HepG2 (cell line): Measurements from ENCODE around the gene SMARCAD1.

Source experiments
- CTCF ChIP-seq: sonication (generic); formaldehyde crosslinking; IDR thresholded peaks from 2 replicates; pipeline ENCODE4 v1.5.0; 2020; ENCODE audit warnings: mild to moderate bottlenecking, missing genetic modification reagents, moderate library complexity
- ETS1 ChIP-seq: sonication (generic); formaldehyde crosslinking; IDR thresholded peaks from 2 replicates; pipeline ENCODE4 v1.4.0; 2020; ENCODE audit warnings: missing genetic modification reagents
- FOXP4 ChIP-seq: sonication (generic); formaldehyde crosslinking; IDR thresholded peaks from 2 replicates; pipeline ENCODE4 v1.4.0; 2020; ENCODE audit warnings: missing genetic modification reagents
- KDM6A ChIP-seq: IDR thresholded peaks from 2 replicates; pipeline ENCODE4 v1.6.1; 2016; ENCODE audit warnings: low read depth
- MXI1 ChIP-seq: IDR thresholded peaks from 3 replicates; pipeline ENCODE4 v1.6.1; 2012; ENCODE audit warnings: low read depth, low read length, inconsistent platforms, borderline replicate concordance
- MZF1 ChIP-seq: sonication (generic); formaldehyde crosslinking; IDR thresholded peaks from 2 replicates; pipeline ENCODE4 v1.8.1; 2023; ENCODE audit warnings: mild to moderate bottlenecking, missing genetic modification reagents, borderline replicate concordance
- POLR2A ChIP-seq, 2 experiments: IDR thresholded peaks; 2 replicates each; pipeline ENCODE4 v1.6.1; 2011; ENCODE audit warnings: low read depth in 2 of 2, low read length in 2 of 2, mild to moderate bottlenecking in 1 of 2, moderate library complexity in 1 of 2; ENCODE audit not compliant: insufficient read depth in 1 of 2
- SMARCC2 ChIP-seq: fragments of 450-650 bp; IDR thresholded peaks from 2 replicates; pipeline ENCODE4 v1.6.1; 2017; ENCODE audit warnings: antibody characterized with exemption, mild to moderate bottlenecking
- SMC3 ChIP-seq: IDR thresholded peaks from 2 replicates; pipeline ENCODE4 v1.6.1; 2011; ENCODE audit warnings: low read length, improper control_type of control experiment
- TF ChIP-seq, protein P1 (sequence below), 2 experiments: IDR thresholded peaks; 2 replicates each; pipeline ENCODE4 v1.6.1; 2011 to 2012; ENCODE audit warnings: low read length in 2 of 2, borderline replicate concordance in 1 of 2, low read depth in 1 of 2, mild to moderate bottlenecking in 1 of 2, moderate library complexity in 1 of 2
- TF ChIP-seq, protein P2 (sequence below): IDR thresholded peaks from 2 replicates; pipeline ENCODE4 v1.6.1; 2016; ENCODE audit warnings: missing compliant biosample characterization, missing genetic modification reagents, borderline replicate concordance

DNA sequence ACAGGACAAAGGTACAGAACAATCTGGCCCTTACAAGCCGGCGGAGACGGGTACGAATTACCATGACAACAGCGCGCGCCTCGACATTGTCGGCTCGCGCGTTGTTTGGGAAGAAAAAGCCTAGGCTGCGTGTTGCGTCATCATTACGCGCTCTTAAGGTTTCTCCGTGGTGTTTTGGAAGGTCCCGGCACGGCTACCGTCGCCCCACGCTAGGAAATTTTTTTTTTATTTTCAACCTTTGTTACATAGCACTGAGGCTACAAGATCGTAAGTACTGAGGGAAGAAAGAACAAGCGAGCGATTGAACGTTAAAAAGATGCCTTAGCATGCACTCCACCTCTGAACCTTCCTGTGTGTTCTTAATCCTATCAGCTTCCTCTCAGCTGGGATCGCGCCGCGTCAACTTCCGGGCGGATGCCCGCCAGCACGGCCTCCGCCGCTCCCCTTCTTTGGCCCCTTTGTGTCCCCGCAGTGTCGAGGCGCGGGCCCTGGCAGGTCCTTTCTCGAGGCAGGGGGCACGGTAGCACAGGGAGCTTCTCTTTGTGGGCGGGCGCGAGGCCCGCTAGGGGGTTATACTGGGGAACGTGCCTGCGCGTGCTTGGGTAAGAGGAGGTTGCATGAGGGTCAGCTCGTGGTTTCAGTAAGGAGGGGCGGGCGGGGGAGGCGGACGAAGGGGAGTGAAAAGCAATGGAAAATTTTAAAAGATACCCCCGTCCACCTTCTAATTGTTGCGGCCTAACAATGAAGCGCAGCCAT lies at the start of gene SMARCAD1:
- TF ChIP-seq, protein P1, sequence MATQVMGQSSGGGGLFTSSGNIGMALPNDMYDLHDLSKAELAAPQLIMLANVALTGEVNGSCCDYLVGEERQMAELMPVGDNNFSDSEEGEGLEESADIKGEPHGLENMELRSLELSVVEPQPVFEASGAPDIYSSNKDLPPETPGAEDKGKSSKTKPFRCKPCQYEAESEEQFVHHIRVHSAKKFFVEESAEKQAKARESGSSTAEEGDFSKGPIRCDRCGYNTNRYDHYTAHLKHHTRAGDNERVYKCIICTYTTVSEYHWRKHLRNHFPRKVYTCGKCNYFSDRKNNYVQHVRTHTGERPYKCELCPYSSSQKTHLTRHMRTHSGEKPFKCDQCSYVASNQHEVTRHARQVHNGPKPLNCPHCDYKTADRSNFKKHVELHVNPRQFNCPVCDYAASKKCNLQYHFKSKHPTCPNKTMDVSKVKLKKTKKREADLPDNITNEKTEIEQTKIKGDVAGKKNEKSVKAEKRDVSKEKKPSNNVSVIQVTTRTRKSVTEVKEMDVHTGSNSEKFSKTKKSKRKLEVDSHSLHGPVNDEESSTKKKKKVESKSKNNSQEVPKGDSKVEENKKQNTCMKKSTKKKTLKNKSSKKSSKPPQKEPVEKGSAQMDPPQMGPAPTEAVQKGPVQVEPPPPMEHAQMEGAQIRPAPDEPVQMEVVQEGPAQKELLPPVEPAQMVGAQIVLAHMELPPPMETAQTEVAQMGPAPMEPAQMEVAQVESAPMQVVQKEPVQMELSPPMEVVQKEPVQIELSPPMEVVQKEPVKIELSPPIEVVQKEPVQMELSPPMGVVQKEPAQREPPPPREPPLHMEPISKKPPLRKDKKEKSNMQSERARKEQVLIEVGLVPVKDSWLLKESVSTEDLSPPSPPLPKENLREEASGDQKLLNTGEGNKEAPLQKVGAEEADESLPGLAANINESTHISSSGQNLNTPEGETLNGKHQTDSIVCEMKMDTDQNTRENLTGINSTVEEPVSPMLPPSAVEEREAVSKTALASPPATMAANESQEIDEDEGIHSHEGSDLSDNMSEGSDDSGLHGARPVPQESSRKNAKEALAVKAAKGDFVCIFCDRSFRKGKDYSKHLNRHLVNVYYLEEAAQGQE (IDR thresholded peaks at IDR 0.05; ENCODE audit: borderline replicate concordance in 1 of 2, low read depth in 1 of 2, low read length in 2 of 2): peak in 1 of 2 experiments; percentile 50; a peak in 1 of 4 replicates
- peak; percentile 70 to 88 for TF ChIP-seq POLR2A (IDR thresholded peaks at IDR 0.05; ENCODE audit: insufficient read depth in 1 of 2, low read depth in 2 of 2, low read length in 2 of 2)
- 0 out of 2 replicates have a peak, but pooled peaks have one; percentile 13 for TF ChIP-seq CTCF
- no peak for TF ChIP-seq SMARCC2
- TF ChIP-seq MZF1 (CRISPR knock-in tag): no peak
- no peak for TF ChIP-seq ETS1
- TF ChIP-seq SMC3: 0 out of 2 replicates have a peak, but pooled peaks have one; percentile 13
- TF ChIP-seq, protein P2, sequence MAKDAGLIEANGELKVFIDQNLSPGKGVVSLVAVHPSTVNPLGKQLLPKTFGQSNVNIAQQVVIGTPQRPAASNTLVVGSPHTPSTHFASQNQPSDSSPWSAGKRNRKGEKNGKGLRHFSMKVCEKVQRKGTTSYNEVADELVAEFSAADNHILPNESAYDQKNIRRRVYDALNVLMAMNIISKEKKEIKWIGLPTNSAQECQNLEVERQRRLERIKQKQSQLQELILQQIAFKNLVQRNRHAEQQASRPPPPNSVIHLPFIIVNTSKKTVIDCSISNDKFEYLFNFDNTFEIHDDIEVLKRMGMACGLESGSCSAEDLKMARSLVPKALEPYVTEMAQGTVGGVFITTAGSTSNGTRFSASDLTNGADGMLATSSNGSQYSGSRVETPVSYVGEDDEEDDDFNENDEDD: peak; percentile 88
- TF ChIP-seq MXI1: peak; percentile 73; the same call in 2 of the 3 replicates
- TF ChIP-seq FOXP4 (CRISPR knock-in tag): peak; percentile 50
- TF ChIP-seq KDM6A (CRISPR knock-in tag): peak; percentile 37; the same call in 1 of the 2 replicates
